ENCODE data around the gene SSBP4.

GRCh38 chr19:18392926-18393325 is 26.3 kb upstream of the SSBP4 start:
- TF ChIP-seq ETV6 (CRISPR knock-in tag; IDR thresholded peaks at IDR 0.05) (no peak), CTCF (IDR thresholded peaks at IDR 0.05) (no peak), ATF2 (CRISPR knock-in tag; IDR thresholded peaks at IDR 0.05; ENCODE audit: borderline replicate concordance, low read depth) (no peak), TCF7 (CRISPR knock-in tag; IDR thresholded peaks at IDR 0.05; ENCODE audit: low read depth) (no peak), ZNF121 (CRISPR knock-in tag; IDR thresholded peaks at IDR 0.05) (no peak), MAX (CRISPR knock-in tag; IDR thresholded peaks at IDR 0.05) (no peak), IRF2 (CRISPR knock-in tag; IDR thresholded peaks at IDR 0.05; ENCODE audit: borderline replicate concordance, low read depth) (no peak), SMAD3 (CRISPR knock-in tag; IDR thresholded peaks at IDR 0.05; ENCODE audit: borderline replicate concordance) (no peak), CBFB (CRISPR knock-in tag; IDR thresholded peaks at IDR 0.05; ENCODE audit: low read depth) (no peak), E2F5 (CRISPR knock-in tag; IDR thresholded peaks at IDR 0.05) (no peak), NFYB (CRISPR knock-in tag; conservative IDR thresholded peaks at IDR 0.05; ENCODE audit: low read depth) (no peak)
- TF ChIP-seq, protein P1, sequence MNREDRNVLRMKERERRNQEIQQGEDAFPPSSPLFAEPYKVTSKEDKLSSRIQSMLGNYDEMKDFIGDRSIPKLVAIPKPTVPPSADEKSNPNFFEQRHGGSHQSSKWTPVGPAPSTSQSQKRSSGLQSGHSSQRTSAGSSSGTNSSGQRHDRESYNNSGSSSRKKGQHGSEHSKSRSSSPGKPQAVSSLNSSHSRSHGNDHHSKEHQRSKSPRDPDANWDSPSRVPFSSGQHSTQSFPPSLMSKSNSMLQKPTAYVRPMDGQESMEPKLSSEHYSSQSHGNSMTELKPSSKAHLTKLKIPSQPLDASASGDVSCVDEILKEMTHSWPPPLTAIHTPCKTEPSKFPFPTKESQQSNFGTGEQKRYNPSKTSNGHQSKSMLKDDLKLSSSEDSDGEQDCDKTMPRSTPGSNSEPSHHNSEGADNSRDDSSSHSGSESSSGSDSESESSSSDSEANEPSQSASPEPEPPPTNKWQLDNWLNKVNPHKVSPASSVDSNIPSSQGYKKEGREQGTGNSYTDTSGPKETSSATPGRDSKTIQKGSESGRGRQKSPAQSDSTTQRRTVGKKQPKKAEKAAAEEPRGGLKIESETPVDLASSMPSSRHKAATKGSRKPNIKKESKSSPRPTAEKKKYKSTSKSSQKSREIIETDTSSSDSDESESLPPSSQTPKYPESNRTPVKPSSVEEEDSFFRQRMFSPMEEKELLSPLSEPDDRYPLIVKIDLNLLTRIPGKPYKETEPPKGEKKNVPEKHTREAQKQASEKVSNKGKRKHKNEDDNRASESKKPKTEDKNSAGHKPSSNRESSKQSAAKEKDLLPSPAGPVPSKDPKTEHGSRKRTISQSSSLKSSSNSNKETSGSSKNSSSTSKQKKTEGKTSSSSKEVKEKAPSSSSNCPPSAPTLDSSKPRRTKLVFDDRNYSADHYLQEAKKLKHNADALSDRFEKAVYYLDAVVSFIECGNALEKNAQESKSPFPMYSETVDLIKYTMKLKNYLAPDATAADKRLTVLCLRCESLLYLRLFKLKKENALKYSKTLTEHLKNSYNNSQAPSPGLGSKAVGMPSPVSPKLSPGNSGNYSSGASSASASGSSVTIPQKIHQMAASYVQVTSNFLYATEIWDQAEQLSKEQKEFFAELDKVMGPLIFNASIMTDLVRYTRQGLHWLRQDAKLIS (CRISPR knock-in tag; IDR thresholded peaks at IDR 0.05; ENCODE audit: borderline replicate concordance): no peak

Measured in WTC11 (cell line).